RPMI7951 (cell line): ENCODE data around the gene TMEM86B. TPM values are rescaled to one million over a fixed set of nuclear protein-coding genes. Genes with fewer than 3 reads are reported as not detected.
"Not testable (repeated sequence)": the region's sequence is repeated elsewhere in the genome, so short reads cannot be mapped to it uniquely, and the experiment has no call there.

Source experiments
- DNase-seq: peaks from one replicate; pipeline ENCODE4 v3.0.0-alpha.2; 2012; ENCODE audit warnings: low read depth
- total RNA-seq: library from RNA; depleted of rRNA; stranded (reverse); fragments of >200 nt; shearing (Covaris generic); gene quantifications from 2 replicates; pipeline ENCODE4 v1.2.3, GENCODE V29; 2014

The TMEM86B gene
- total RNA-seq, 1 experiment from 2014 or later, result 0.60 TPM

DNA sequence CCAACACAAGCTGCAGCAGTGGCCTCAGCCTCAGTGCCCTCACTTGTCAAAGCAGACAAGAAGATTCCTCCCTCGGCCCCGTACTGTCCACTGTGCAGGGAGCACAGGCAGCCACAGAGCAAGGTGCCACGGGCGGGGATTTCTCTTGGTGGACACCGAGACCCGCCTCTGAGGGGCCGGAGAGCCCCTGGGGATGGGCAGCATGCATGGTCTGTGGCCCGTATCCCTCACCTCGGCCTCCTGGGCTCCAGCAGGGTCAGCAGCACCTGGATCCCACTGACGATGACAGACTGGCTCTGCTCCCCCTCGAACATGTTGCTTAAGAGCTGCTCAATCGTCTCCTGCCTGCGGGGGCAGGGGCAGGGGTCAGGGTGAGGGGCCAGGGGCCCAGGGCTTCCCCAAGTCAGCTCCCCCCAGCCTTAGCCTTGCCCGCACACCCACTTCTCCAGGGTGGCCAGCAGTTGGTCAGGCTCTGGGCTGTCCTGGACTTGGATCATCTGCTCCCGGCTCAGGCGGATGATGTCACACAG, 13.4 kb upstream of the TMEM86B start:
- no peak for DNase-seq

DNA sequence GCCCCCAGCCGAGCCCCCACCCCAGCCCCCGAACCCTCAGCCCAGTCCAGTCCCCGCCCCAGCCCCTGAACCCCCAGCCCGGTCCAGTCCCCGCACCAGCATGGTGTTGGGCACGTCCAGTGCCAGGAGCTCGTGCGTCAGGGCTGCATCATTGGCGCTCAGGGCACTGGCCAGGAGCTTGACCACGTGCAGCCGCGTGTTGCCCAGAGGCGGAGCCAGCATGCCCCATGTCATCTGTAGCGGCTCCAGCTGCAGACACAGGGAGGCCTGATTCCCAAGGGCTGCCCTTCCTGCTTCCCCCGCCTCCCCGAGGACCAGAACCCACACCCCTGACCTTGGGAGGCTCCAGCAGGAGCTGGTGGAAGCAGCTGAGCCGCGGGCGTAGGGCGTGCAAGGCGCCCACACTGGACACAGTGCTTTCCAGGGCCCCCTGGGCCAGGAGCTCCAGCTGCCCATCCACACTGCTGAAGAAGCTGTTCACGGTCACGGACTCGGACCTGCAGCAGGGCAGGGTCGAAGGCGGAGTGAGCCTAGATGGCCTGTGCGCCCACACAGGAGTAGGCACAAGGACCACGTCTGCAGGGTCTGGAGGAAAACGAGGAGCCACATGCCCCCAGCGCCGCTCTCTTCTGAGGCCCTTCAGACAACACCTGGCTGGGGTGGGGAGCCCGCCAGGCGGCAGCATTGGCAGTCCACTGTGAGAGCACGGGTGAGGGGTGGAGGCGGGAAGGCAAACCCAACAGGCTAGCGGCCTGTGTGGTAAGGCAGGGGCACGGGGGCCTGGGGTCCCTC, 12.8 kb upstream of the TMEM86B start:
- no peak for DNase-seq

DNA sequence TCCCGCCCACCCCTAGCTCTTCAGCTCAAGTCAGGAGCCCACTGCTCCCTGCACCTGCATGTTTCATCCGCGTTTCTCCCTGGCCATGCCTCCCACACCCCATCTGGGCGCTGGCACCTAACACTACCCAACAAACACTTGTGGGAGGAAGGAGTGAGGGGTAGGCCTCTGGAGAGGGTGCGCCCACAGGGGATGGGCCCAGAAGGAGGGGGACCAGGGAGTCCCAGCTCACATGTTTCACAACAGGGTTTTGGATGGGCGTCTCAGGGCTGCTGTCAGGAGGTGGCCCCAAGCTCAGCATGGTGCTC, 12.1 kb upstream of the TMEM86B start:
- DNase-seq, result no peak

DNA sequence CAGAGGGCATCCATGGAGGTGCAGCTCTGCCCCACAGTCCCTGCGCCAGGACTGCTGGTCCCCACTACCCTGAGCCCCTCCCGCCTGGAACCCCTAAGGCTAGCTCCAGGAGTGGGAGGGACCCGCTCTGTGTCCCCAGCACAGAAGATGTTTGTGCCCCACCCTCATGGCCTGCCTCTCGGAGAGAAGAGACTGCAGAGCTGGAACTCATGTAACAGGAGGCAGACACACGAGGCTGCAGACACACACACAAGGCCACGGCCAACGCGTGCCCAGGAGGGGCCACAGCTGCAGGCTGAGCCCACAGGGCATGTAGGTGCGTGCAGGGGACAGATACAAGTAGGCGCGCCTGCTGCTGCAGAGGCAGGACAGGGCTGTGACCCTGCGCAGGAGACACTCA, 10.4 kb upstream of the TMEM86B start:
- no peak for DNase-seq

DNA sequence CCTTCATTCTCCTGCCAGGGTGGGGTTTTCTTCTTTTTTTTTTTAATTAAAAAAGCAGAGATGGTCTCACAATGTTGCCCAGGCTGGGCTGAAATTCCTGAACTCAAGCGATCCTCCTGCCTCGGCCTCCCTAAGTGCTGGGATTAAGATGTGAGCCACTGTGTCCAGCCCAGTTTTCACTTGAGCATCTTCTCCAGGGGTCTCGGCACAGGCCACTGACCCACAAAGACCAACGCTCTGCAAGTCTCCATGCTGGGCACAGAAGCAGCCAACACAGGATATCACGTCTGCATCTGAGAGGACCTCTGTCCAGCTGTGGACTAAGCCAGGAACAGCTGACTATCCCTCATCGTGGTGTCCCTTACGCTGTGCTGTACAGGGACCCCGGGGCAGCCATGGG, 9.5 kb upstream of the TMEM86B start:
- no peak for DNase-seq

DNA sequence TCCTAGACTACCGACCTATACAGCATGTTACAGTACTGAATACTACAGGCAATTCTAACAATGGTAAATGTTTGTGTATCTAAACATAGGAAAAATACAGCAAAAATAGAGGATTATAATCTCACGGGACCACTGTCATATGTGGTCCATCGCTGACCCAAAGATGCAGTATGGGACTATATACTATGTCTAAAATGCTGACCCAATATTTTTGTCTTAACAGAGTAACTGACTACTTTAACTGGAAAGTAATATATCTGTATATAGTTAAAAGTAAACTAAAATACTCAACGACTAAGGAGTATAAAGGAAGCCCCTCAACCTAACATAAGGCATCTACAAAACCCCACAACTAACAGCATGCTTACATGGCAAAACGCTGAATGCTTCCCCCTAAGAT, 4.4 kb upstream of the TMEM86B start:
- DNase-seq, result no peak

DNA sequence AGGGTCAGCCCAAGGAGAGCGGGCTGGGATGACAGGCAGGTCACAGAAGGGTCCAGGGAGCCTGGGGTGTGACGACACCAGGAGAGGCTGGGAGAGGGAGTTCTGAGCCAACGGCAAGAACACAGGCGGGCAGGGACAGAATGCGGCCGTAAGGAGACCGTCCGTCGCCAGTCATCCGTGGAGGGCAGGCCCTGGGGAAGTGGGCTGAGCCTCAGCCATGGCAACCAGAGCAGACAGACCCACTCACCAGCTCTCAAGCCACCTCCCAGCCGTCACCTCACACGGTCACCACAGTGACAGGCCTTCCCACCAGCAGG, 3.7 kb upstream of the TMEM86B start:
- DNase-seq, result no peak

DNA sequence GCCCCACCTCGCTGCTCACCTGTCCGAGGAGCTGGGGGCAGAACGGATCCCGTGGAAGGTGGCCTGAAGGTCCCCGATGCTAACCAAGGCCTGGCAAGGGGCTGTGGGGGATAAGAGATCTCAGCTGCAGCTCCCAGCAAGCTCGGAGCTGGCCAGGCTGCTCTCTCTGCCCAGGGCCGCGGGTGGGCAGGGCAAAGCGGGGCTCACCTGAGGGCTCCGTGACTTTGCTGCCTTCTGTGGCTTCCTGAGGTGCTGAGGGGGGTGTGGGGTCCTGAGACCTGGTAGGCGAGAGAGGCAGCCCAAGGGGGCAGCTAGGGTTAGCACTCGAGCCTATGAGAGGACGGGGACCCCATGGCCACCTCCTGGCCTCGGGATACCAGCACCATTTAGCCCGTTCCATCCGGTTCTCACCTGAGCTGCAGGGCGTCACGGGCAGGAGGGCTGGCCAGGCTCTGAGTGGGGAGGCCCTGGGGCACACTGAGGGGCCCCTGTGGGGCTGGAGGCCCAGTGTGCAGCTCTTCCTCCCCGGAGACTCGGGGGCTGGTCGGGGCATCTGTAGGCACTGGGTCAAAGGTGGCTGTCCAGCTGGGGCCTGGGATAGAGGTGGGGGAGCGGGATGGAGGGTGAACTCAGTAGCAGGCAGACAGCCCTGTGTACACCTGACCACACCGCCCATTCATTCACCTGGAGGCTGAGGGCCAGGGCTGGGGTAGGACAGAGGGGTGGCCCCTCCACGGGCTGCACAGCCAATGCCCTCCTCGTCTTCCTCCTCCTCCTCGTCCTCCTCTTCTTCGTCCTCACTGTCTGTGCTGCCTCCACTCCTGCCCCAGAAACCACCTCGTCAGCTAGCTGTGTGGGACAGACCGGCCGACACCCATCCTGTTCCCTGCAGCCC, 3.1 kb upstream of the TMEM86B start:
- DNase-seq, result no peak

DNA sequence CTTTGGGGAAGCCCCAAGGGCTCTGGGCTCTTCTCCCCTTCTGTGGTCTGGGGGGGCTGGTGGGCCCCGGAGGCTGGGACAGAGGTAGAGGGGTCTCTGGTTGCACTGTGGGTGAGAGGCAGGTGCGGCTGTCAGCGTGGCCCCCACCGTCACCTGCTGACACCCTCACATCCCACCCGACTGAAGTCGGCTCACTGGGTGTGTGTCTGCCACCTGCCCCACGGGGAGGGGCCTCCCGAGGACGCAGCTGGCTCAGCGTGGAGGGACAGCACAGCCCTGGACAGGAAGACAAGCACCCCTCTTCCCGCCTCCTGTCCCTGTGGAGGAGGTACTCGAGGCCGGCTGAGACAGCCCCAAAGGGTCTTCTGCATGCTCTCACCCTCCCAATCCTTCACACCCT, 2.2 kb upstream of the TMEM86B start:
- DNase-seq, result no peak

DNA sequence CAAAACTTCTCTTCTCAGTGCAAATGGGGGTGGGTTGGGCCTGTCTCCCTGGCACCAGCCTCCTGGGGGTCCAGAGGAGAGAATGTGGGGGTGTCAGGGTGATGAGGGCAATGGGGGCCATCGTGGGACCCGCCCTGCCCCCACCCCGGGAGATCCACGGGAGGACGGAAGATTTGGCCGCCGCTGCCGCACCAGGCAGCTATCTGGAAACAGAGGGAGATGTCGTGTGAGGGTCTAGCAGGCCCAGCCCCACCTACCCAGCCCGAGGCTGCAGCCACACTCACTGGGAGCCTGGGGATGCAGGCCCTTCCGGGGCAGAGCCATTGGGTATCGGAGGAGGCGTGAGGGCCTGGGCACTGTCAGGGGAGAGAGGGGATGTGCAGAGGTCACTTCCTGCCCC, 1.8 kb upstream of the TMEM86B start:
- DNase-seq, result no peak

DNA sequence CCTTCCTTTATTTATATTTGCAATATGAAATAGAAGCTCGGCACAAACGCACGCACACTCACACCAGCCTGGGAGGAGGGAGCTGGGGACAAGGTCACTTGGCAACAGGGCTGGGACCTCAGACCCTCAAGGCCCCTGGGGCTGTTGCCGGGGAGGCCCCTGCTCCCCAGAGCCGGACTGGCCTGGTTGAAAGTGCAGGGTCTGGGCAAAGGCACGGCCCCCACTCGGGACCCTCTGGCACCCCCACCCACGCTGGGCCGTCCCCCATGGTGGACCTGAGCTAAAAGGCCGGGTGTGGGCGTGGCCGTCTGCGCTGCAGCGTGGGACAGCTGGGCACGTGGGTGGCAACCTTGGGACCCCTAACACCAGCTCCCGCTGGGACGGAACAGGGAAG, 1.2 kb upstream of the TMEM86B start:
- DNase-seq, result no peak

DNA sequence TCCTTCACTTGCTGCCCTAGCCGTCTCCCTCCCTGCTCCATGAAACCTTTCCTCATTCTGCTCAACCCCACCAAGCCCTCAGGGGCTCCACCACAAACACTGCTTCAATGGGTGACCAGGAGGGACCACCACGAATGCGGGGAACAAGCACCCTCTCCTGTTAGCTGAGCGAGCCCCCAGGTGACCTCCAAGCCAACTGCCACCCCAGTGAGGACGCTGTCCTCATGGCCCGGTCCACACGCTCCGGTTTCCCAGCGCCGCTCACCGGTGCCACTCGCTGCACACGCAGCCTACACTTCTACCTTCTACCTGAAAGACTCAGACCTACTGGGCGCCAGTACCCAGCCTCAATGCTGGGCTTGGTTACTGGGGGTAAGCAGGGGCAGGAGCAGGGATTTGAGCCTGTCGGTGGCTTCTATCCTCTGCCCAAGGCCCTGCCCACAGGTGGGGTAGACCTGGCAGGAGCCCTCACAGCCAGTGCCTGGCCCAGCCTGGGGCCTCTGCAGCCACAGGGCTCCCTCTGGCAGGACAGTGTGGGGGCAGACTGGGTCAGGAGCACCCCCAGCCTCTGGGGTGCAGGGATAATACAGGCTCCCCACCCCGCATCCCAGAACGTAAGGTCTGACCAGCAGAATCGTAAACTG, 704 bp upstream of the TMEM86B start:
- DNase-seq, result no peak

DNA sequence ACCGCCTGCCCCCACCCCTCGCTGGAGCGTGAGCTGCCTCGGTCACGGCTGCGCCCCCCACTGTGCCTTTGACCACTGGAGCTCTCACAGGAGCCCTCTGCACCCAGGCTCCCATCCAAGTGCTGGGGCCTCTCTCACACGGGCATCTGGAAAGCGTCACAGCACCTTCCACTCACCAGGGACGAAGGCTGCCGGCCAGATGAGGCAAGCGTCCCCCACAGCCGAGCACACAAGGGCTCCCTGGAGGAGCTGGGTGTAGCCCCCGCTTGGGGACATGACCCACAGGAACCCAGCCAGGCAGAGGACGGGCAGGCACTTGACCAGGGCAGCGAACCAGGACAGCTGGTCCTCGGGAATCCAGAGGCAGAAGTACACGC, 560 bp downstream of the TMEM86B start:
- no peak for DNase-seq

DNA sequence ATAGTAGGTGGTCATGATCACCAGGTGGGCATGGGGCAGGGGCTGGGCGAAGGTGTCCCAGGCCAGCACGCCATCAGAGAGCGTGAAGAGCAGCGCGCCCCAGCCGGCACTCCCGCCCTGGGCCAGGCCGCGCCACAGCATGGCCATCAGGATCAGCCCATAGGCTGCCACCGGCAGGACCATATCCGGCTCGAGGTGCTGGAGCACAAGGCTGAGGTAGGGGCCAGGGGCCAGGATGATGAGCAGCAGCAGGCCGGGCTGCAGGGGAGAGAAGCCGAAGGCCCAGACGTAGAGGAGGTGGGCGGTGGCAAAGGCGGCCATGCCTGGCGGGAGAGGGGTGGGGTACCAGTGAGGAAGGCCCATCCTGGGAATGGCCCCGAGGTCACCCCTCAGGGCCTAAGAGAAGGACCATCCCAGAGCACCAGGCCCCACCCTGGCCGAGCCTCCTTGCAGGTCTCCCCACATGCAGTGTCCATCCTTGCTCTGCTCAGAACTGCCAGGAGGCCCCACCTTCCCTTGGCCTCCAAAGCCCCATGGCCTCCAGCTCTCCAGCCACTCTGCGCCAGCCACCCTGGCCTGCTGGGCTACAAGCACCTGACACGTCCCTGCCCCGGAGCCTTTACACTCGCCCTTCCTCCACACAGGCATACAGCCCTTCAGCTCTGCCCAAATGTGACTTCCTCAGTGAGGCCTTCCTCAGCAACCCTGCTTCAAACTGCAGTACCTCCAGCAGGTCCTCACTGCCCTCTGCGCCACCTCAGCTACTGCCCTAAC, 1.1 kb downstream of the TMEM86B start:
- no peak for DNase-seq

DNA sequence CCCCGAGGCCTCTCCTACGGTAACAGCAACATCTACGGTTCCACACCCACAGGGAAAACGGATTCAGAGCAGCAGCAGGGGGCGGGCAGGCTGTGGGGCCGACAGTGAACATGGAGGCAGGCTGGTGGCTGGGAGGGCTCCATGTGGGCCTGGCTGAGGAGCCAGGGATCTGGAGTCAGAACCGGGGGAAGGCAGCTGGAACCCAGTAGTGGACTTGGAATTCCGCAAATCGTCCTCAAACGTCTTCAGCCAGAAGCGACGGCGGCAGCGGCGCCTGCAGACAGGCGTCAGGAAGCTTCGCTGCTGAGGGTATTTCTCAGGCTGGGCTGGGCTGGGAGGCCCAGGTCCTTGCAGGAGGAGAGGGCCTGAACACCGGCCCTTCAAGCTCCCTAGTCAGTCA, 1.8 kb downstream of the TMEM86B start:
- DNase-seq, result no peak

DNA sequence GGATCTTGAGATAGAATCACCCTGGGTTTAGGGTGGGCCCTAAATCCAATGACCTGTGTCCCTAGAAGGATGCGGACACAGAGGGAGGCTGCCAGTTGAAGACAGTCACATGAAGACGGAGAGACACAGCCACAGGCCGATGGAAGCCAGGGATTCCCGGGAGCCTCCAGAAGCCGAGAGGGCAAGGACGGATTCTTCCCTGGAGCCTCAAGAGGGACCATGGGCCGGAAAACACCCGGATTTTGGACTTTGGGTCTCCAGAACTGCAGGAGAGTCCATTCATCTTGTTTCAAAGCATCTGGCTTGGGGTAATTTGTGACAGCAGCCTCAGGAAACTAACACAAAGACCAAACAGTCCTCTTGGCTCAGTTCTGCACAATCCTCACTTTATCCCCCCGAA, 2.3 kb downstream of the TMEM86B start:
- DNase-seq, result no peak

DNA sequence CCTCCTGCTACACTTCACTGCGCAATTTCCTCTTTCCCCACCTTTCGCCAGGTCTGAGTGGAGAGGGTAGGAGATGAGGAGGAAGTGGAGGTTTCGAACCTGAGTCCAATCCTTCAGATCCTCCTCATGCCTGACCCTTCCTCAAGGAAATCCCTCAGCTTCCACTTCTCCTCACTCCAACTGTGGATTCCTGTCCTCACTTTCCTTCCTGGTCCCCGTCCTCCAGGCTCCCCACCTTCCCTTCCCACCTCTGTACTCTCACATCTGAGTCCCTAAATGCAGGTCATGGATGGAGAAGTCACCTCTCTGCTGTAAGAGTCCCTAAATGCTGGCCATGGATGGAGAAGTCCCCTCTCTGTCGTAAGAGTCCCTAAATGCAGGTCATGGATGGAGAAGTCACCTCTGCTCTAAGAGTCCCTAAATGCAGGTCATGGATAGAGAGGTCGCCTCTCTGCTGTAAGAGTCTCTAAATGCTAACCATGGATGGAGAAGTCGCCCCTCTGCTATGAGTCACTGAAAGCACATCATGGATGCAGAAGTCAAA, 3.1 kb downstream of the TMEM86B start:
- no peak for DNase-seq

DNA sequence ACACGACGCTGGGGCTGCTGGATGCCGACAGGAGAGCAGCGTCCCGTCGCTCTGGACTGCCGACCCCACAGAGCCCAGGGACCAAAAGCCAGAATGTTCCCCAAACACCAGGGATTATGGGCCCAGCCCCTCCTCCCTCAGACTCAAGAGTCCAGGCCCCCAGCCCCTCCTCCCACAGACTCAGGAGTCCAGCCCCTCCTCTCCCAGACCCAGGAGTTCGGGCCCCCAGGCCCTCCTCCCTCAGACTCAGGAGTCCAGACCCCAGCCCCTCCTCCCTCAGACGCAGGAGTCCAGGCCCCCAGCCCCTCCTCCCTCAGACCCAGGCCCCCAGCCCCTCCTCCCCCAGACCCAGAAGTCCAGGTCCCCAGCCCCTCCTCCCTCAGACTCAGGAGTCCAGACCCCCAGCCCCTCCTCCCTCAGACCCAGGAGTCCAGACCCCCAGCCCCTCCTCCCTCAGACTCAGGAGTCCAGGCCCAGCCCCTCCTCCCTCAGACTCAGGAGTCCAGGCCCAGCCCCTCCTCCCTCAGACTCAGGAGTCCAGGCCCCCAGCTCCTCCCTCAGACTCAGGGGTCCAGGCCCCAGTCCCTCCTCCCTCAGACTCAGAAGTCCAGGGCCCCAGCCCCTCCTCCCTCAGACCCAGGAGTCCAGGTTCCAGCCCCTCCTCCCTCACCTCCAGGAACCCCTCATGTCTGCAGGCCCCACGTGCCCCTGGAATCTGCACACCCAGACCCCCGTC, 3.7 kb downstream of the TMEM86B start:
- DNase-seq, result not testable (repeated sequence)

DNA sequence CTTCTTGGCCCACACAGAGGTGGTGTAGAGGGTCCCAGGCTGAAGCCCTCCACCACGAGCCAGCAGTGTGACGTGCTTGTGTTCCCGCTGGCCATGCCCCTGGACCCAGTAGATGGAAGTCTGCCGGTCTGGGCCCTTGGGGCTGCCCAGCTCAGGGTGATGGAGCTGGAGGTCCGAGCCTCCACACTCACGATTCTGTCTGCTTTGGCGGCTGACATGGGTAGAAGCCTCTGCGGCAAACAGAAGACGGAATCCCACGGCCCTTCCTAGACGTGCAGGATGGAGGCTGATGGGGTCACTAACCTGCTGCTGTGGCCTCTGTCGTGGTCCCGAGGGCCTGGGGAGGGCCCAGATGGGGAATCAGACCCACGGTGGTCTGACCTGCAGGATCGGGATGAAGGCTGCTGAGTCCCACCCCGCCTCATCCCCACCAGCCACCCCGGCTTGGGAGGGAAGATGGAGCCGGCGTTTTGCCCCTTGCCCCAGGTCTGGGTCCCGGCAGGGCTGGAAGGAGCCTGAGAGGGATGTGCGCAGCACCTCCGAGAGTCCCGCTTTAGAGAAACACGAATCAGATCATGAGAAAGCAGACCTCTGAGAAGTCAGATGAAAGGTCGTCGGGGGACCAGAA, 4.4 kb downstream of the TMEM86B start:
- no peak for DNase-seq

DNA sequence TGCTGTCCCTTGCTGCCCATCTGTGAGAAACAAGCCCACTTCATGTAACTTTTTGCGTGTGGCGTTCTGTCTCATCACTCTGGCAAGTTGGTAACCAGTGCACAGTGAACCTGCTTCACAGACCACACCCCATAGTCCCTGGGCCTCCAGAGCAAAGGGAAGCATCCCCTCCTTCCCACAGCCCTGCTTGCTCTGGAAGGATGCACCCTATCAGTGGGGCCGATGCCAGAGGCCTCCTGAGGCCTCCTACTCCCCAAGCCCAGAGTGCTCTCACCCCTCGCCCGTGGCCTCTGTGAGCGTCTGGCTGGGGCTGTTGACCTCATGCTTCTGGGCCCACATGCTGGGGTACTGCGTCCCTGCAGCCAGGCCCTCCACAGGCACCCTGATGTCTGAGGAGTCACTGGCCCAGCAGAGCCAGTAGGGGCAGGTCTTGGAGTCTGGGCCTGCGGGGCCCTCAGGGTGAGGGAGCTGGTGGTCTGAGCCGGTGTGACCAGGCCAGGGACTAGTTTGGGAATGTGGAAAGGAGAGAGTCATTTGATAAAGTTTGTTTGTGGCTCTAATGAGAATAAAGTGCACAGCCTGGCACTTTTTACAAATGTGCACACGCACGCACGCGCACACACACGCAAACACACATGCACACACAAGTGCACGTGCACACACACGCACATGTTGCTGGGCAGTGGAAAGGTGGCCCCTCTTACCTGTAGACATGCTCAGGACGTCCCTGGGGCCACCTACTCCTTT, 5.1 kb downstream of the TMEM86B start:
- DNase-seq, result no peak
